GM18499 (cell line): Measurements from ENCODE around the gene TRAPPC3L.
A peak's percentile ranks its signal among the peaks of the same experiment; 100 is the strongest.

Source experiments
- ATAC-seq: cut with Tn5 transposase; IDR thresholded peaks from one replicate; pipeline ENCODE4 v1.9.1; 2021; ENCODE audit warnings: moderate number of reproducible peaks; ENCODE audit not compliant: insufficient read depth, unreplicated experiment

The TRAPPC3L gene

DNA sequence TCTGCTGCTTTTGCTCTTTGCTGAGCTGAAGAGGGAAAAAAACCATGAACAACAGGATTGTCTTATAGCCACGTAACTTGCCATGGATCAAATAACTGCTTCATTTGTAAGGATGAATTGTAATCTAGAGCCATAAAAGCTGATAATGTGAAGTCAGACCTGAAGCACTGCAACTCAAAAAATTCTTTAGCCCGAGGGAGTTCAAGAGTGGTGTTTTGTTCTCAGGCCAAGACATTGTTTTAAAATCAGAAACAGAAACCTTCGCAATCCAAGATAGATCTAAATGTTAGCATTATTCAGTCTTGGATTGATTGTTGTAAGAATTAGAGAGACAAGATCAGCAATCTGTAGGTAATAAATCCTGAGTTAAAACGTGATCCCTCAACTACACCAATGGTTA is at the start of gene TRAPPC3L:
Gene TRAPPC3L, minus strand, starts transcription at position 34 of the 400 bp plus-strand sequence. CDS start 170 bp downstream, outside the sequence.
- ATAC-seq: no peak

DNA sequence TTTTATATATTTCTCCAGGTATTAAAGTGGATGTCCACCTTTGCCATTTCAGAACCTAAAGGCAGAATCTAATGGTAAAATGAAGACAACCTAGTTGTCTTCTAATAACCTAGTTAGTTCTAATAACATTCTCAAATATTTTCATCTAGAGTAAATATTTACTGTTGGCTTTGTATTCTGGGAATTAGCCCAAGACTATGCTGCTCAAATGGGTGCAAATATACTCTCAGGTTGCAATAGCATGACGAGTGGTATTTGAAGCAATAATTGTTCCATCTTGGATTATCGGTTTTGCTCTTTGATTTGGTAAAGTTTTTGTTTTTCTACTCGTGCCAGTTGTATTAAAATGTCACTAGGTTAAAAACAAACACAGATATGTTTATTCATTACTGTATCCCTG is 49.8 kb upstream of the TRAPPC3L start:
- ATAC-seq: no peak

DNA sequence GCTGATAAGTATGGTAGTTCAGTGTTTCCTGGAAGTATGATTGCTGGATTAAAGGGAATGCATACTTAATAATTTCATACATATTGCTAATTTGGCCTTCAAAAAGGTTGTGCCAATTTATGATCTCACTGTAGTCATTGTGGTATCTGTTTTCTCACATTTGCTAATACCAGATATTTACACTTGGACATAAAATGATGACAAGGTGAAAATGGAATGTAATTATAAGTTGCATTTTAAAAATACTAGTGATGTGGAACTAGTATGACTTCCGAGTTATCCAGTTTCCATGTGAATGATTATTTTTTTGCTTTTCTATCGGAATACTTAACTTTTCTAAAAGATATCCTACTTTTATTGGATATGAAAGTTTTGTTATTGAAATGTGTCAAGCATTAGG is 41.3 kb upstream of the TRAPPC3L start:
- no peak for ATAC-seq

DNA sequence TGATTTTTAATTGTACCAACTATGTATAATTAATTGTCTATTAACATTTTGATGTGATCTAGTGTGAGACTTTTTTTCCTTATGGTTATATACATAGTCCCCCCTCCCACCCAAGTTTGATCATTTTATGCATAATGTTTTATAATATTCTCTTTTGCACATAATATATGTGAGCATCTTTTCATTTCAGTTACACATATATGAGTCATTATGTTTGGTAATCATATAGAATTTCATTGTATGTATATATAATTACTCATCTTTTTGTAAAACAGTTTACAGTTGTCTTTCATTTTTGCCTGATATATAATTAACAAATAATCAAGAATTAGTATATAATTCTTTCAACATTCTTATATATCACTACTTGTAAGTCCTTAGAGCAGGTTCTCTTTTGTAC is 40.8 kb upstream of the TRAPPC3L start:
- ATAC-seq: no peak

DNA sequence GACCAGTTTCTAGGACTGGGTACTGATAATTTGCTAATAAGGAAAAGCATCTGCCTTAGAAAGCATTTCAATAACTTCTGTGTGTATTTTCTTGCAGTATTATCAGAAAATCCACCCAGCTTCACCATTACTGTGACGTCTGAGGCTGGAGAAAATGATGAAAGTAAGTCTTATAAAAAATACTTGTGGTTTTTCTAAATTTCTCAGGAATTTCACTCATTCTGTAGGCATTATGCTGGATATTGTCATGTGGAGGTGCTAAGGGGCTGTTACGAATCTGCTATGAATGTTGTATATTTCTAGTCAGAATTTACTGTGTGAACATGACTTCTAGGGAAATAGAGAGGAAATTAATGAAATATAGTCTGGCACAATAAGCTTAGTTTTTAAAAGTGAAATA is 34.7 kb upstream of the TRAPPC3L start:
- no peak for ATAC-seq

DNA sequence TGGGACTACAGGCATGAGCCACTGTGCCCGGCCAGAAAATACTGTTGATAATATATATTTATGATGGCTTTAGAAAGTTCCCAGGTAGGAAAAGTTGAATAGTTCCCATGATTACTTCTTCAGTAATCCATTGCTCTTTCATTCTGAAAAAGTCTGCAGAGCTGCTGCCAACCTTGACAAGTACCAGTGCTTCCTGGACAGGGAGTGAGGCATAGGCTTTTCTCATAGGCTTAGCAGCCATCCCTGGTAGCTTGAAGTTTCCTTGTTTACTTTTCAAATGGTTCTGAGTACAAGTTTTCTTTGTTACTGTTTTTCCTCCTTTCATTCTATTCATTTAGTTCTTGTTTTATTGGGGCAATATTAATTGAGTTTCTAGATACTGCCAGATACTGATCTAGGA is 33.7 kb upstream of the TRAPPC3L start:
- ATAC-seq: no peak

DNA sequence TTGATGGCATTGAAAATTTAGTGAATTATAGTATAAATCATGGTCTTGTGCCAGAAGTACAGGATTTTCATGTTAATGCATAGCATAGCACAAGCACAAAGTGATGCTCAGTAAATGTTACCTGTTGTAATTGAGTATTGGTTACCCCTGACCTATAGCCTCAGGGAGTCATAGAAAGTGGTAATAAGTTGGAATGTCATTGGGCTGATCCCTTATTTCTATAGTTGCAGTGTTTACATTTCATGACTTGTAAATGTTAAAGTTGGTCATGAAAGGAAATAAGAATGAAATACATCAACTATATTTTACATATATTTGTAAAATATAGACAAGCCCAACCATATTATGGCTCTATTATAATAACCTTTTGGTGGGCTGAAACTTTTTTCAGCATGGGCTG is 32.9 kb upstream of the TRAPPC3L start:
- no peak for ATAC-seq

DNA sequence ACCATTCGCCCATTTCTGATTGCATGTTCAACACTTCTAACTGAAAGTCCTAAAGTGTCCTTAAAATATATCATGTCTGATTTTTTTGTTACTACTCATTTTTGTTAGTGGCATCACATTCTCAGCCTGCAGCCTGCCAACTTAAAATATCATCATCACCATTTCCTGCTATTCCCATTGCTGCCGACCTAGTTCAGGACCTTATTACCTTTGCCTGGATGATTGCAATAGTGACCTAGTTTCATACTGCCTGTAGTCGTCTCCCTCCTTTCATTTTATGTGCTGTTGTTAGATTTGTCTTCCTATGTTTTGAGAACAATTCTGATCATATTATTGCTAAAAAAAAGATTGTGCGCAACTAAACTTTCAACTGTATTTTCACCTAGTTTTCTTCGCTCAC is 32.0 kb upstream of the TRAPPC3L start:
- ATAC-seq: no peak

DNA sequence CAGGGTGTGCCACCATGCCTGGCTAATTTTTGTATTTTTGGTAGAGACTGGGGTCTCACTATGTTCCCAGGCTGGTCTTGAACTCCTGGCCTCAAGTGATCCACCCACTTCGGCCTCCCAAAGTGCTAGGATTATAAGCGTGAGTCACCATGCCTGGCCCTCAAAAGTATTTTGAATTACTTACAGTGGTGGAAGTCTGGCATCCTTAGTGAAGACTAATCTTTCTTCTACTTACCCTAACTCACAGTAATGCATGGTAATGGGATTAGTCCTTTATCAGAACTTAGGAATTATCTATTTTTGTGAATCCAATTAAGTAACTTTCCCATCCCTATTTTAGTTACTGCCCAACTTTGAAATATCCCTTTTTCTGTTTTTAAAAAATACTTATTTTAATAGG is 29.7 kb upstream of the TRAPPC3L start:
- no peak for ATAC-seq

DNA sequence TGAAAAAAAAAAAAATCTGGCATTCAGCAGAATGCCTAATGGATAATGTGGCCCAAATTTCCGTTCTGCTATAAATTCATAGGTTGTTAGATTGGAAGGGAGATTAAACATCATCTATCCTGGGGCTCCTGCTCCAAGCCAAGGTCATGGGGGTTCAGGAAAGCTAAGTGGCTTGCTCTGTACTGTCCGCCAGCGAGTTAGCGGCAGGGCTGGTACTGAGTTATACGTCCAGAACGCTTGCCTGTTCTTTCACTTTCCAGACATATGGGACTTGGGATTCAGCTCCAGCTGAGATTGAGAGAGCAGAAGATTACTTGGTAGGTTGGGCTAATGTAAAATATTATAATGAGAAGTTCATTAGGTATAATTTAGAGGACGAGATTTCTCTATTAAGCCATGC is 26.7 kb upstream of the TRAPPC3L start:
- ATAC-seq: no peak

DNA sequence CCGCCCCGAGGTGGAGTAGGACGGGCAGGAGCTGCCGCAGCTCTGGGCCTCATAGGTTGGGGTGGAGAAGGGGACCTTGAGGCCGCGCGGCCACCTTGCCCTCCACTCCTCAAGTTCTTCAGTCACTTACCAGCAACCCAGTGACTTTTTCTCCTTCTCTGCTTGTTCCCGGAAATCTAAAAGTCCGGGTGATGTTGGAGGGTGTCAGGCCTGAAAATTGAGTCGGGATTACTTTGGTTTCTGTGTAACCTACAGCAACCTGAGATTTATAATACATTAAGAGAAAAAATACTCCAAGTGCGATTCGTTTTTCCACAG is 26.2 kb upstream of the TRAPPC3L start:
- ATAC-seq: no peak

DNA sequence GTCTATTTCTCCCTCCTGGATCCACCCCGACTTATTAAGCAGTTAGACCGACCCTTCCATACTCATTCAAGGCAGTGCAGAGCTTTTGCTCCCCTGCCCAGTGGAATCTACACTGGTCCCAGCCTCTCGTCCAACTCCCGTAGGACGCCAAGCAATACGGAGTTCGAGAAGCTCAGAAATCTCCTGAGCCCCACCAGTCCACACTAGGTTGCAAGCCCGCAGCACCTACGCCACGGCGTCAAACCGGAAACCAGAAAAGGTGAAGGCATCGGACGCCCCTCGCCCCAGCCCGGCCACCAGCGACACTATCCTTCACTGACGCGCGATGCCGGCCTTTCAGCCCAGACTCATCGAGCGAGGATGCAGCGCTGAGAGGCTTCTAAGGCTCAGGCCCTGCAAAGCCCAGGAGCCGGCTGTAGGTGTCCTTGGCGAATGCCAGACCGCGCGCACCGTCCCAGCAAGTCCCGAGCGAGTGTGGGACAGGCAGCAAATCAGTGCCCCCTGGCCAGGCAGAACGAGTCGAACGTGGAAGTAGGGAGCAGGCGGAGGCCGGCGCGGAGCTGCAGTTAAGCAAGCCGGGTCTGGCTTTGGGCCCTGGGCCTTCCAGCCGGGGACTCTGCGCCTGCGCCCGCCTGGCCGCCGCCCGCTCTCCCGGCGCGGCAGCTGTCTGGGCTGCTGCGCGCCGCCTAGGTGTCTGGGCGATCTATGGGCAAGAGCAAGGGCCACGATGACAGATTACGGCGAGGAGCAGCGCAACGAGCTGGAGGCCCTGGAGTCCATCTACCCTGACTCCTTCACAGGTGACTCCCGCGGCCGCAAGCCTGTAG is 25.6 kb upstream of the TRAPPC3L start, which contains the start of gene RWDD1:
Gene RWDD1, plus strand, starts transcription at position 649 of the 827 bp plus-strand sequence. Its CDS starts 79 bp downstream, at position 728.
- ATAC-seq: peak; percentile 84

DNA sequence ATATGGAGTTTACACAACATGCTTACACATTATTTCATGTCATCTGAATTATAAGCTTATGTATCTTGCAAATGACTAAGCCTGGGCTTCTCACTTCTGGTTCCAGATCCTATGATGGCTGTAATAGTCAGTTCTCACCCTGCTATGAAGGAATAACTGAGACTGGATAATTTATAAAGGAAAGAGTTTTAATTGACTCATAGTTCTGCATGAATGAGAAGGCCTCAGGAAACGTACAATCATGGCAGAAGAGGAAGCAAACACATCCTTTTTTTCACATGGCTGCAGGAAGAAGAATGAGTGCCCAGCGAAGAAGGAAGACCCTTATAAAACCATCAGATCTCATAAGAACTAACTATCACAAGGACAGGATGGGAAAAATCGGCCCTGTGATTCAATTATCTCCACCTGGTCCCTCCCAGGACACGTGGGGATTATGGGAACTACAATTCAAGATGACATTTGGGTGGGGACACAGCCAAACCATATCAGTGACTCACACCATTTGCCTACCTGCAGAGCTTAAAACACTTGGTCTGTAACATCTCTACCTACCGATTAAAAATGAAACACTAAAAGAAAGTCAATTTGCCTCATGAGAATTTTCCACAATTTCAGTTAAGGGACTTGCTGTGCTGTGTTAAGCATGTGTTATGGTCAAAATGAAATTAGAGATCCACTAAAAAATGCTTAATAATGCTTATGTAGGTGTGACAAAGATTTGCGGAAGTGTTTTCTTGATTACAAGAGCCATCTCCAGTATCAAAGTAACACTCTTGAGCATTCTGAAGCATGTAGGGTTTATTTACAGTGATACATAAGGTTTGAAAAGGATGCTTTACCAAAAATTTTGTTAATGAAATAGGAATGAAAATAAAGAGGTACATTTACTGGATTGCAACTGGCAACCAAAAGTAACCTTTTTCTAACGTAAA is 23.6 kb upstream of the TRAPPC3L start:
- no peak for ATAC-seq

DNA sequence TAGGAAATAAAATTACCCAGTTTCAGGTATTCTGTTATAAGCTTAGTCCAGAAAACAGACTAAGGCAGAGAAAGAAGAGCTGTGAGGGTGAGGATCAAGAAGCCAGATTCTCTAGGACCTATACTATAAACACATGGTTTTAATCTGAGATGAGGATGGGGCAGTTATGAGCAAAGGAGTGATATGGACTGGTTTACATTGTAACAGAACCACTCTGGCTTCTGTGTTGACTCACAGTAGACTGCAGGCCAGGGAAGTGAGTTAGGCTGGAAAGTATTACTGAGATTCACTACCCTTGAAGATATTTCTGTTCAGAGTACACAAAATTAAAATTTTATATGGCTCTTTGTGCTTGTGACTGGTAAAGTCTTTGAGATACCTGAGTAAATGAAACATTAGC is 22.6 kb upstream of the TRAPPC3L start:
- no peak for ATAC-seq

DNA sequence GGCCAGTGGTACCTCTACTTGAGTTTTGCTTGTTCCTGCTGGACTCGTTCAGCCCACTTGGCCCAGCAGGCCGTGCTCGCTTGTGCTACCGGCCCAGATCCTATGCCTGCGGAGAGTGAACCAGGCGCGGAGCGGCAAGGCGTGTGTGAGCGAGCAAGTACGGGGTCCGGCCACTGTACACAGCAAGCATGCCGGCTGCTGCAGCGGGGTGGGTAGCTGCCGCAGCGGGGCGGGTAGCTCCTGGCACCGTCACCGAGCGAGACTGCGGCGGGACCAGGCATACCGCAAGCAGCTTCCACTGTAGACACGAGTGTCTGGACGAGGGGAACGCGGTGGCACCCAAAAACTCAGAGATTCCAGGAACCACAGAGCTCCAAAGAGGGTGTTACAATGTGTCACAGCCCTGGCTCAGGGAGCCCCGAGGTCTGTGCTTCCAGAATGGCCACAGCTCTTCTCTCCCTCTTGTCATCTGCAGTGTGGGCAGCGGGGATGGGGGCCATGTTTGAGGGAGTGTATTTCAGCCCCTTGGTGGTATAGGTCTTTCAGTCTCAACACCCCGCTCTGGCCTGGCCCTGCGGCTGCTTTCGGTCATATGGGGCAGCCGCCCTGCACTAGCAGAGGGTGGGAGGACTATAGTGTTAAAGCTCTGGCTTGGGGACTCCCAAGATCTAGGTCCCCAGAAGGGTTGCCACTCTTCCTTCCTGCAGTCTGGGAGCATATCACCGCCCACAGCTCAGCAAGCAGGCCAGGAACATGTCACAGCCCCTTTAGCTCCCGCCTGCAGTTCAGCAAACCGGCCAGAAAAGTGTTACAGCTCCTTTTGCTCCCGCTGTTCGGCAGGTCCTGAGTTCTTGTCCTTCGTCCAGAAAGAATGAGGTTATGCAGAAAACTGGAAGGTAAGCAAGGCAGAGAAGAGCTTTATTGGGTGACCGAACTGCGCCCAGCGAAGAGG is 19.7 kb upstream of the TRAPPC3L start:
- ATAC-seq: no peak

DNA sequence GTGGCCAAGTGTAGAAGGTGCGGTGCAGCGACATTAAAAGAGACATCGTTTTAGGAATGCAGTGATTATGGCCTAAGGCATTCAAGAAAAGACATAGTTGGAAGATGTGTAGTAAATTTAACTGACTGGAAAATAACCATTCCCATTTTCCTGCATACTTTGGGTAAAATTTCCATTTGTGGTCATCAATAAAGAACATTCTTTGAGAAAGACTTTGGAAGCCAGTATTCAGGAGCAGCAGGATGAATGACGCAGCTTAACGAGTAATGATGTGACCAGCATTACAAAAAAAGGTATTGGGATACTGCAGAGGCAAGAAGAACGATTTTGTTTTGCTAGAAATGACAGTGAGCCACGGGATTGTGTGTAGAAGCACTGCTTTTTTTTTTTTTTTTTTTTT is 18.8 kb upstream of the TRAPPC3L start:
- ATAC-seq: no peak

DNA sequence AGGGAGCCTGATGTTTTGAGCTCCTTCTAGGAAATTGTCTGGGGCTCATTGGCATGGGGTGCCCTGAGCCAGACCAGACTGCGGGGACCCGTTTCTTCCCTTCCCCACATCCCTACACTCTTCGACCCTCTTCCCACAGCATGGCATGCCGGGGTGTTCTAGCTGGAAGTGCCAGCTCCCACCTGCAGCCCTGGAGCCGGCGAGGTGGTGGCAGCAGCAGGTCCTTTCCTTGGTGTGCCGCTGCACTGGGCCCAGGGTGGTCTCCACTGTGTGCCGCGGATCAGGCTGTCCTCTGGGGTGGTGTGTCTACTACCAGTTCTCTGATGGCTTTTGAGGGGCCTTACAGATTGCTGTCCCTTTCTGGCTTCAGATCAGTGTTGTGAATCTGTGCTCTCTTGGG is 18.3 kb upstream of the TRAPPC3L start:
- ATAC-seq: no peak

DNA sequence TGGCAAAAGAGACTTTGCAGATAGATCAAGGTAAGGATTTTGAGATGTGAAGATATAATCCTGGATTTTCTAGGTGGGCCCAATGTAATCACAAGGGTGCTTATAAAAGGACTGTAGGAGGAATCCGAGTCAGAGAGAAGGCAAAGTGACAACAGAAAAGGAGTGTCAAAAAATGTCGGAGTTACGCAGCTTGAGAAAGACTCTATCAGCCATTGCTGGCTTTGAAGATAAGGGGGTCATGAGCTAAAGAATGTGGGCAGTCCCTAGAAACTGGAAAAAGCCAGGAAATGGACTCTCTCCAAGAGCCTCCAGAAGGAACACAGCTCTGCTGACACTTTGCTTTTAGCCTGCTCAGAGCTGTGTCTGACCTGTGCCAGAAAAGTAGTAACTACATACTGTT is 17.1 kb upstream of the TRAPPC3L start:
- no peak for ATAC-seq

DNA sequence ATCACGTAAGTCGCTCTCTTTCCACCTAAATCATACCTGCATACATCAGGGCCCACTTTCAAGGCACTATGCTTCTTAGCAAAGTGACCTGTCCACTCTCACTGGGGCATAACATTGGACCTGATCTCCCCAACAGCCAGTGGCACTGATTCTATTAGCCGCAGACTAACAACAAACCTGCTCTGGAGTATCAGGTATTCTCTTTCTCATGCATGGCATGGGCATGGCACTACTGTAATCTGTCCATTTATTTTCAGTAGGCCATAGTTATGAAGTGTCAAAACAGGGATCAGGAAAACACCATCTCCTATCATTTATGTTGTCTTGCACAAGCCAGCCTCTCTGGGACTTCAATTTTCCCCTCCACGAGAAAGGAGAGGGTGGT is 16.5 kb upstream of the TRAPPC3L start:
- no peak for ATAC-seq

DNA sequence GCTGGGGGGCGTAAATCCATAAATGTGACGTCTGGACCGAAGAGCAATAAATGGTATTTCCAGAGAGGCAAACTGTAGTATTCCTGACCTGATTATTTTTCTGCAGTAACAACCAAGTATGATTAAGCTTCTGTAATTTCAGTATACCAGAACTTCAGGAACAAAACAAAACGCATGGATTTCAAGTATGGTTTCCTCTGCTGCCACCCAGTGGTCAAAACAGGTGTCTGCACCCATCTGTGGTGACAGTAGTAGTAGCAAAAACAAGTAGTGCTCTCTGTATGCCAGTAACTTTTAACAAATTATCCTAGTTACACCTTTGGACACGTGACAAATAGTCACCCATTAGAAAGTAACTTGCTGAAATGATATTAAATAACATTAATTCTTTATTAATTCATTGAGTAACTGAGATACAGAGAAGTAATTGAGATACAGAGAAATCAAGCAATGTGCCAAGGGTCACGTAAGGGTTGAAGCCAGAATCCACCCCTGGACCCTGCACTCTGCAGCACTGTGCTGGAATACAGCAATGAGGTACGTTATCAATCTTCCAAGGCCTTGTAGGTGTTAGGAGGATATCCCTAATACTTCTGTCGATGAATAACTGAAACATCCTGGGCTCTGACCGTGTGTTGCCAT is 16.0 kb upstream of the TRAPPC3L start:
- peak; percentile 58 for ATAC-seq
